GM19468 (cell line): Measurements from ENCODE around the gene FTCD.

Source experiments
- ATAC-seq: cut with Tn5 transposase; IDR thresholded peaks from one replicate; pipeline ENCODE4 v1.9.1; 2021; ENCODE audit warnings: mild to moderate bottlenecking, moderate library complexity, moderate number of reproducible peaks; ENCODE audit not compliant: unreplicated experiment; ENCODE audit errors: extremely low read depth

FTCD gene

GRCh38 chr21:46097336-46098293 lies 57.8 kb downstream of the FTCD start, which contains the start of gene COL6A2:
Gene COL6A2, plus strand, starts transcription at chr21:46098112.
- no peak for ATAC-seq

GRCh38 chr21:46096596-46097335 lies 58.6 kb downstream of the FTCD start:
- ATAC-seq, result no peak

- no peak for ATAC-seq
These were observed 59.4 kb downstream of the FTCD start for GRCh38 chr21:46095814-46096595.

GRCh38 chr21:46095083-46095719 lies 60.2 kb downstream of the FTCD start:
- ATAC-seq, result no peak

GRCh38 chr21:46094401-46095082 lies 60.8 kb downstream of the FTCD start:
- no peak for ATAC-seq

GRCh38 chr21:46093668-46094400 lies 61.5 kb downstream of the FTCD start:
- ATAC-seq, result no peak

GRCh38 chr21:46092811-46093667 lies 62.3 kb downstream of the FTCD start:
- ATAC-seq, result no peak

- ATAC-seq, result no peak
These were observed 63.2 kb downstream of the FTCD start for GRCh38 chr21:46092026-46092764.

- ATAC-seq, result no peak
These were observed 63.8 kb downstream of the FTCD start for GRCh38 chr21:46091631-46092025.

- no peak for ATAC-seq
These were observed 64.3 kb downstream of the FTCD start for GRCh38 chr21:46091118-46091517.

- ATAC-seq, result no peak
These were observed 66.1 kb downstream of the FTCD start for GRCh38 chr21:46089285-46089684.

- ATAC-seq, result no peak
These were observed 67.2 kb downstream of the FTCD start for GRCh38 chr21:46088189-46088588.

GRCh38 chr21:46087641-46088040 lies 67.7 kb downstream of the FTCD start:
- no peak for ATAC-seq
